ENCODE data around the gene TMEM139.

Gene TMEM139

GRCh38 chr7:143285470-143285778, 666 bp downstream of the TMEM139 start:
- H3K4me2 ChIP-seq (ENCODE audit: low read length), result peak overlapping the region; percentile 37
- peaks cover 12 to 14% of the 10 kb centered on the region in 2 experiments for H3K4me1 ChIP-seq (ENCODE audit: control insufficient read depth in 1 of 2, insufficient read depth in 2 of 2, low read length in 2 of 2)
- peaks cover 7% of the 10 kb centered on the region for H3K79me2 ChIP-seq (ENCODE audit: control insufficient read depth, insufficient read depth, low read length, poor library complexity)
- H3K23ac ChIP-seq (ENCODE audit: low read length), result no peak overlapping the region
- H3K9me3 ChIP-seq (ENCODE audit: insufficient read depth, low read depth, low read length), result peaks cover 6% of the 10 kb centered on the region
- no CpG with 5 or more reads among the region's 3 CpGs for WGBS (ENCODE audit: extremely low coverage, insufficient coverage, insufficient read length)
- no peak overlapping the region for H2BK120ac ChIP-seq (ENCODE audit: insufficient read depth, low read length, poor library complexity)
- no peak overlapping the region for H4K12ac ChIP-seq (ENCODE audit: low read depth, low read length)
- no peak overlapping the region for H3K27ac ChIP-seq (ENCODE audit: low read depth, low read length)
- H3K27me3 ChIP-seq (ENCODE audit: insufficient read depth, low read length), result no peaks in the 10 kb centered on the region
- H2BK12ac ChIP-seq (ENCODE audit: low read length), result peak overlapping the region; percentile 59
- peaks cover 17% of the 10 kb centered on the region for H3K79me1 ChIP-seq (ENCODE audit: low read length)
- H4K91ac ChIP-seq (ENCODE audit: low read depth, low read length), result peak overlapping the region; percentile 17
- H3K36me3 ChIP-seq (ENCODE audit: control insufficient read depth in 1 of 2, insufficient read depth in 2 of 2, low read length in 2 of 2), result peaks cover under 1% of the 10 kb centered on the region in 2 experiments
- no peak overlapping the region for H2BK5ac ChIP-seq (ENCODE audit: low read depth, low read length, poor library complexity)
- no peak overlapping the region for H3K18ac ChIP-seq (ENCODE audit: low read length)
- H2AFZ ChIP-seq (ENCODE audit: insufficient read depth, low read length, poor library complexity), result peak overlapping the region; percentile 23
- no peak overlapping the region for H3K4me3 ChIP-seq (ENCODE audit: low read depth, low read length)
- no peak overlapping the region for H3K14ac ChIP-seq (ENCODE audit: low read length)
- H4K8ac ChIP-seq (ENCODE audit: low read depth, low read length), result no peak overlapping the region
- H3K4ac ChIP-seq (ENCODE audit: low read depth, low read length), result no peak overlapping the region
- DNase-seq, result peak; percentile 70 to 81
- no peak overlapping the region for H3K9ac ChIP-seq (ENCODE audit: low read length)
- H2AK5ac ChIP-seq (ENCODE audit: low read length), result peak overlapping the region; percentile 42

DNA sequence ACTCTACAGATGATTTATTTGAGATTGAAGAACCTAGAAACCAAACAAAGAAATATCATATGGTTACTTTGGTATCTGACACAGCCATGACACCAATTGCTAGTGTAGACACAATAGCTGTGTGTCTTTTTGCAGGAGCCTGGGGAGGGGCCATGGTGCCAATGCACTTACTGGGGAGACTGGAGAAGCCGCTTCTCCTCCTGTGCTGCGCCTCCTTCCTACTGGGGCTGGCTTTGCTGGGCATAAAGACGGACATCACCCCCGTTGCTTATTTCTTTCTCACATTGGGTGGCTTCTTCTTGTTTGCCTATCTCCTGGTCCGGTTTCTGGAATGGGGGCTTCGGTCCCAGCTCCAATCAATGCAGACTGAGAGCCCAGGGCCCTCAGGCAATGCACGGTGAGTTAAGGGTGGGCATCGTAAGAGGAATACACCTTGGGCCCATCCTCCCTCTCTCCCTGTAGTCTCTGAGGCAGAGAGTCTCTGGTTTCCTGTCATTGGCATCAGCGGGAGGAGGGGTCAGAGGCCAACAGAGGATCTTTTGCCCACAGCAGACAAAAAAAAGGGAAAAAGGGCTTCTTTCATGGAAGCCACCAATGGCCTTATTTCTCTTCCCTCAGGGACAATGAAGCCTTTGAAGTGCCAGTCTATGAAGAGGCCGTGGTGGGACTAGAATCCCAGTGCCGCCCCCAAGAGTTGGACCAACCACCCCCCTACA, 1.2 kb downstream of the TMEM139 start:
- H2BK5ac ChIP-seq (ENCODE audit: low read depth, low read length, poor library complexity), result no peak overlapping the region
- no peak overlapping the region for H3K4me3 ChIP-seq (ENCODE audit: low read depth, low read length)
- H3K14ac ChIP-seq (ENCODE audit: low read length), result no peak overlapping the region
- H3K4me2 ChIP-seq (ENCODE audit: low read length), result no peak overlapping the region
- H4K12ac ChIP-seq (ENCODE audit: low read depth, low read length), result no peak overlapping the region
- no peak overlapping the region for H4K8ac ChIP-seq (ENCODE audit: low read depth, low read length)
- H3K27ac ChIP-seq (ENCODE audit: low read depth, low read length), result no peak overlapping the region
- H2AK5ac ChIP-seq (ENCODE audit: low read length), result no peak overlapping the region
- H3K79me1 ChIP-seq (ENCODE audit: low read length), result peaks cover 15% of the 10 kb centered on the region
- DNase-seq, result no peak
- H3K4me1 ChIP-seq (ENCODE audit: control insufficient read depth in 1 of 2, insufficient read depth in 2 of 2, low read length in 2 of 2), result peaks cover 12 to 14% of the 10 kb centered on the region in 2 experiments
- no peak overlapping the region for H4K91ac ChIP-seq (ENCODE audit: low read depth, low read length)
- no peak overlapping the region for H3K18ac ChIP-seq (ENCODE audit: low read length)
- H3K4ac ChIP-seq (ENCODE audit: low read depth, low read length), result no peak overlapping the region
- H2AFZ ChIP-seq (ENCODE audit: insufficient read depth, low read length, poor library complexity), result no peak overlapping the region
- peaks cover 7% of the 10 kb centered on the region for H3K79me2 ChIP-seq (ENCODE audit: control insufficient read depth, insufficient read depth, low read length, poor library complexity)
- peaks cover 6% of the 10 kb centered on the region for H3K9me3 ChIP-seq (ENCODE audit: insufficient read depth, low read depth, low read length)
- H2BK120ac ChIP-seq (ENCODE audit: insufficient read depth, low read length, poor library complexity), result no peak overlapping the region
- peaks cover 2% of the 10 kb centered on the region in 2 experiments for H3K36me3 ChIP-seq (ENCODE audit: control insufficient read depth in 1 of 2, insufficient read depth in 2 of 2, low read length in 2 of 2)
- H3K27me3 ChIP-seq (ENCODE audit: insufficient read depth, low read length), result no peaks in the 10 kb centered on the region
- H3K23ac ChIP-seq (ENCODE audit: low read length), result no peak overlapping the region
- no peak overlapping the region for H3K9ac ChIP-seq (ENCODE audit: low read length)
- H2BK12ac ChIP-seq (ENCODE audit: low read length), result no peak overlapping the region
- no CpG with 5 or more reads among the region's 11 CpGs for WGBS (ENCODE audit: extremely low coverage, insufficient coverage, insufficient read length)

GRCh38 chr7:143286522-143286890, 1.7 kb downstream of the TMEM139 start:
- Histone ChIP-seq H2BK120ac (ENCODE audit: insufficient read depth, low read length, poor library complexity) (no peak overlapping the region), H3K27ac (ENCODE audit: low read depth, low read length) (no peak overlapping the region), H3K4me2 (ENCODE audit: low read length) (no peak overlapping the region), H2AK5ac (ENCODE audit: low read length) (no peak overlapping the region), H3K4ac (ENCODE audit: low read depth, low read length) (no peak overlapping the region), H2AFZ (ENCODE audit: insufficient read depth, low read length, poor library complexity) (no peak overlapping the region), H4K12ac (ENCODE audit: low read depth, low read length) (no peak overlapping the region), H3K79me1 (ENCODE audit: low read length) (peaks cover 15% of the 10 kb centered on the region), H3K79me2 (ENCODE audit: control insufficient read depth, insufficient read depth, low read length, poor library complexity) (peaks cover 7% of the 10 kb centered on the region), H4K91ac (ENCODE audit: low read depth, low read length) (no peak overlapping the region), H4K8ac (ENCODE audit: low read depth, low read length) (no peak overlapping the region), H3K36me3 (ENCODE audit: control insufficient read depth in 1 of 2, insufficient read depth in 2 of 2, low read length in 2 of 2) (peaks cover 2 to 5% of the 10 kb centered on the region in 2 experiments), H3K18ac (ENCODE audit: low read length) (no peak overlapping the region), H3K27me3 (ENCODE audit: insufficient read depth, low read length) (no peaks in the 10 kb centered on the region), H2BK5ac (ENCODE audit: low read depth, low read length, poor library complexity) (no peak overlapping the region), H3K4me3 (ENCODE audit: low read depth, low read length) (no peak overlapping the region), H3K9ac (ENCODE audit: low read length) (no peak overlapping the region), H3K14ac (ENCODE audit: low read length) (no peak overlapping the region), H3K23ac (ENCODE audit: low read length) (no peak overlapping the region), H3K4me1 (ENCODE audit: control insufficient read depth in 1 of 2, insufficient read depth in 2 of 2, low read length in 2 of 2) (peaks cover 12 to 14% of the 10 kb centered on the region in 2 experiments), H2BK12ac (ENCODE audit: low read length) (no peak overlapping the region), H3K9me3 (ENCODE audit: insufficient read depth, low read depth, low read length) (peaks cover 6% of the 10 kb centered on the region)
- DNase-seq, result no peak
- no CpG with 5 or more reads among the region's 6 CpGs for WGBS (ENCODE audit: extremely low coverage, insufficient coverage, insufficient read length)

DNA sequence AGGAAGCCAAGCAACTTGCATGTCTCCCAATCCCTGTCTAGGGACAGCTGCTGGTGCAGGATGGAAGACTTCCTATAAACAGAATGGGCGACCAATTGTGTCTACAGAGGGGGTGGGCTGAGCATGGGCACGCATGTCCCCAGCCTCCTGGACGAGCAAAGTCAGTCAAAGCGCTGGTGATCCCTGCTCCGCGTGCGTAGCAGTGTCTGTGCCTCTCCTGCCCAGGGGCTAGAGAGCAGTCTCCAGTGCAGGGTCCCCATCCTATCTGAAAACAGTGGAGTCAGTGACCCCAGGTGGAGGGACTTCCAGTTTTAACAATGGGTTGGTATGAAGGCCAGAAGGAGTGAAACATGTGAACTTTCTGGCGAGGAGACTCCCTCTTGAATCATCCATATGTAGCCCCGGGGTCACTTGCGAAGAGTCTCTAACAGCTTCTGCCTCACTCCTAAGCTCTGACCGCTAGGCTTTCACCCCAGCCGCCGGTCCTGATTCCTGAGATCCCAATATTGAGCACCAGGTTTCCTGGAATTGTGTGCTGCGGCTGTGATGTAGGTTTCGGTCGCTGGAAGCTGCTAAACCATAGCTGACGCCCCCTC, 2.7 kb downstream of the TMEM139 start:
- WGBS (ENCODE audit: extremely low coverage, insufficient coverage, insufficient read length), result no CpG with 5 or more reads among the region's 17 CpGs
- peak overlapping the region; percentile 59 for H2AFZ ChIP-seq (ENCODE audit: insufficient read depth, low read length, poor library complexity)
- peaks cover 12 to 14% of the 10 kb centered on the region in 2 experiments for H3K4me1 ChIP-seq (ENCODE audit: control insufficient read depth in 1 of 2, insufficient read depth in 2 of 2, low read length in 2 of 2)
- H3K18ac ChIP-seq (ENCODE audit: low read length), result peak overlapping the region; percentile 52
- H2BK120ac ChIP-seq (ENCODE audit: insufficient read depth, low read length, poor library complexity), result peak overlapping the region; percentile 31
- H3K9ac ChIP-seq (ENCODE audit: low read length), result peak overlapping the region; percentile 0
- H3K4ac ChIP-seq (ENCODE audit: low read depth, low read length), result peak overlapping the region; percentile 50
- H2BK12ac ChIP-seq (ENCODE audit: low read length), result peak overlapping the region; percentile 9
- peaks cover 7% of the 10 kb centered on the region for H3K79me2 ChIP-seq (ENCODE audit: control insufficient read depth, insufficient read depth, low read length, poor library complexity)
- peak overlapping the region; percentile 24 for H4K12ac ChIP-seq (ENCODE audit: low read depth, low read length)
- peak in 1 of 2 donors; percentile 48 for DNase-seq
- no peak overlapping the region for H2BK5ac ChIP-seq (ENCODE audit: low read depth, low read length, poor library complexity)
- H3K23ac ChIP-seq (ENCODE audit: low read length), result no peak overlapping the region
- peak overlapping the region; percentile 56 for H3K14ac ChIP-seq (ENCODE audit: low read length)
- peaks cover 6 to 8% of the 10 kb centered on the region in 2 experiments for H3K36me3 ChIP-seq (ENCODE audit: control insufficient read depth in 1 of 2, insufficient read depth in 2 of 2, low read length in 2 of 2)
- H3K79me1 ChIP-seq (ENCODE audit: low read length), result peaks cover 15% of the 10 kb centered on the region
- H3K4me3 ChIP-seq (ENCODE audit: low read depth, low read length), result peak overlapping the region; percentile 82
- peak overlapping the region; percentile 82 for H4K8ac ChIP-seq (ENCODE audit: low read depth, low read length)
- H3K27ac ChIP-seq (ENCODE audit: low read depth, low read length), result peak overlapping the region; percentile 16
- no peaks in the 10 kb centered on the region for H3K27me3 ChIP-seq (ENCODE audit: insufficient read depth, low read length)
- peak overlapping the region; percentile 50 for H2AK5ac ChIP-seq (ENCODE audit: low read length)
- H3K9me3 ChIP-seq (ENCODE audit: insufficient read depth, low read depth, low read length), result peaks cover 6% of the 10 kb centered on the region
- peak overlapping the region; percentile 87 for H4K91ac ChIP-seq (ENCODE audit: low read depth, low read length)
- H3K4me2 ChIP-seq (ENCODE audit: low read length), result peak overlapping the region; percentile 25
